Measurements from ENCODE around the gene ZNF525.

DNA sequence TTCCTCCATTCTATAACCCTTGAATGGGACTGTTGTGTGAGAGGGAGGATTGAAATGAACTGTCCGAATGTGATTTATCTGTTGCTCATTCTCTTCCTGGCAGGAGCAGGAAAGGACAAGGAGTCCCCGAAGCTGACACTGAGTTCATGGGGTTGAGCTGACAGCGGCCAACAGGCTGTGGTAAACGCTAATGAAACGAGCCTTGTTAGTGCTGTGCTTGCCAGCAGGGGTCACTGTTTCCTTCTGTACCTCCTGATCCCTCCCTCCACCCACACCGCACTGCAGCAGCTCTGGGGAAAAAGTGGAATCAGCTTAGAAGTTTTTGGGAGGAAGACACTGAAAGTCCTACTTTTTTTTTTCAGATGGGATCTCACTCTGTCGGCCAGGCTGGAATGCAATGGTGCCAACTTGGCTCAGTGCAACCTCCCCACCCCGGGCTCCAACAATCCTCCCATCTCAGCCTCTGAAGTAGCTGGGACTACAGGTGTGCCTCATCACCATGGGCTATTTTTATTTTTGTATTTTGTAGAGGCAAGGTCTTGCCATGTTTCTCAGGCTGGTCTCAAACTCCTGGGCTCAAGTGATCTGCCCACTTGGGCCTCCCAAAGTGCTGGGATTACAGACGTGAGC is 59.6 kb downstream of the ZNF525 start:
- TF ChIP-seq, protein P1, sequence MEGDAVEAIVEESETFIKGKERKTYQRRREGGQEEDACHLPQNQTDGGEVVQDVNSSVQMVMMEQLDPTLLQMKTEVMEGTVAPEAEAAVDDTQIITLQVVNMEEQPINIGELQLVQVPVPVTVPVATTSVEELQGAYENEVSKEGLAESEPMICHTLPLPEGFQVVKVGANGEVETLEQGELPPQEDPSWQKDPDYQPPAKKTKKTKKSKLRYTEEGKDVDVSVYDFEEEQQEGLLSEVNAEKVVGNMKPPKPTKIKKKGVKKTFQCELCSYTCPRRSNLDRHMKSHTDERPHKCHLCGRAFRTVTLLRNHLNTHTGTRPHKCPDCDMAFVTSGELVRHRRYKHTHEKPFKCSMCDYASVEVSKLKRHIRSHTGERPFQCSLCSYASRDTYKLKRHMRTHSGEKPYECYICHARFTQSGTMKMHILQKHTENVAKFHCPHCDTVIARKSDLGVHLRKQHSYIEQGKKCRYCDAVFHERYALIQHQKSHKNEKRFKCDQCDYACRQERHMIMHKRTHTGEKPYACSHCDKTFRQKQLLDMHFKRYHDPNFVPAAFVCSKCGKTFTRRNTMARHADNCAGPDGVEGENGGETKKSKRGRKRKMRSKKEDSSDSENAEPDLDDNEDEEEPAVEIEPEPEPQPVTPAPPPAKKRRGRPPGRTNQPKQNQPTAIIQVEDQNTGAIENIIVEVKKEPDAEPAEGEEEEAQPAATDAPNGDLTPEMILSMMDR (IDR thresholded peaks at IDR 0.05; ENCODE audit: low read length), result peak; percentile 72
- no peak for TF ChIP-seq EZH2 (IDR thresholded peaks at IDR 0.05; ENCODE audit: borderline replicate concordance, low read length)

Data from OCI-LY1 (cell line).